GM12878 (cell line): Measurements from ENCODE around the gene NCAM1. TPM values are rescaled to one million over a fixed set of nuclear protein-coding genes. Genes with fewer than 3 reads are reported as not detected.

Experiments
- ATAC-seq: fragments of 200-7000 bp; cut with Tn5 transposase; 3 replicates; pipeline ENCODE4 v1.9.1; 2020; ENCODE audit warnings: mild to moderate bottlenecking, moderate library complexity
- BruUV-seq: library from RNA; stranded (reverse); fragments of 400-500 nt; replicated peaks from 2 replicates; lab custom pipeline; 2021; lab: Mats Ljungman, UMichigan
- CTCF ChIA-PET: fragments of 300-600 bp; sonication (Branson Sonifier 250); formaldehyde crosslinking; extraction: SDS; loops from one replicate; lab custom pipeline; 2021; ENCODE audit warnings: inconsistent platforms; lab: Yijun Ruan, JAX
- POLR2A ChIA-PET: fragments of 350-600 bp; formaldehyde crosslinking; extraction: SDS; loops from one replicate; lab custom pipeline; 2021; ENCODE audit warnings: inconsistent platforms; lab: Charles Lee
- RAD21 ChIA-PET: fragments of 300-600 bp; sonication (Branson Sonifier 250); formaldehyde crosslinking; loops from one replicate; lab custom pipeline; 2023; ENCODE audit warnings: antibody characterized with exemption; ENCODE audit not compliant: unreplicated experiment; lab: Charles Lee
- SMC1A ChIA-PET: fragments of 300-600 bp; sonication (Branson Sonifier 250); formaldehyde crosslinking; loops from one replicate; lab custom pipeline; 2023; ENCODE audit not compliant: unreplicated experiment, uncharacterized antibody; lab: Charles Lee
- DNase-seq: peaks from one replicate; pipeline ENCODE4 v3.0.0-alpha.2; 2011; ENCODE audit warnings: low read depth, low spot score
- FAIRE-seq: peaks from 3 replicates; lab custom pipeline; 2011; peaks lifted over from hg19 to GRCh38; lab: Jason Lieb, UNC
- H2AFZ ChIP-seq: 2 replicates; pipeline ENCODE4 v1.6.0; 2011; ENCODE audit warnings: low read depth, low read length, control low read depth; ENCODE audit not compliant: control insufficient read depth
- H3K27ac ChIP-seq: 2 replicates; pipeline ENCODE4 v1.5.1; 2011; ENCODE audit warnings: control low read depth; ENCODE audit not compliant: control insufficient read depth, insufficient read depth
- H3K27me3 ChIP-seq, 2 experiments: replicated peaks in 1 of 2; 2 replicates each; pipeline versions ENCODE4 v1.6.0 to v1.6.1; 2011; ENCODE audit warnings: low read length in 1 of 2; ENCODE audit not compliant: control insufficient read depth in 2 of 2, insufficient read depth in 2 of 2
- H3K36me3 ChIP-seq, 2 experiments: 2 replicates each; pipeline ENCODE4 v1.5.1; 2011; ENCODE audit warnings: low read length in 1 of 2; ENCODE audit not compliant: control insufficient read depth in 2 of 2, insufficient read depth in 2 of 2
- H3K4me1 ChIP-seq: 2 replicates; pipeline ENCODE4 v1.6.1; 2011; ENCODE audit warnings: mild to moderate bottlenecking, low read length, moderate library complexity, mixed read lengths; ENCODE audit not compliant: control insufficient read depth, insufficient read depth
- H3K4me2 ChIP-seq: 2 replicates; pipeline ENCODE4 v1.6.0; 2011; ENCODE audit warnings: control low read depth; ENCODE audit not compliant: control insufficient read depth, insufficient read depth
- H3K4me3 ChIP-seq: fragments of 200-600 bp; sonication (generic); 2 replicates; pipeline ENCODE4 v1.5.1; 2016
- H3K79me2 ChIP-seq: 2 replicates; pipeline ENCODE4 v1.6.0; 2011; ENCODE audit warnings: low read length; ENCODE audit not compliant: control insufficient read depth, insufficient read depth
- H3K9ac ChIP-seq: 2 replicates; pipeline ENCODE4 v1.8.0; 2011; ENCODE audit warnings: low read length, control low read depth, mixed read lengths; ENCODE audit not compliant: control insufficient read depth, insufficient read depth
- H3K9me3 ChIP-seq: replicated peaks from 3 replicates; pipeline ENCODE4 v1.5.1; 2011; ENCODE audit warnings: mild to moderate bottlenecking, low read length; ENCODE audit not compliant: control insufficient read depth, insufficient read depth
- H4K20me1 ChIP-seq: 2 replicates; pipeline ENCODE4 v1.6.0; 2011; ENCODE audit not compliant: control insufficient read depth, insufficient read depth
- CHD1 ChIP-seq: IDR thresholded peaks from 2 replicates; pipeline ENCODE4 v1.6.1; 2012; ENCODE audit warnings: low read depth, low read length, improper control_type of control experiment
- GATAD2B ChIP-seq: fragments of 450-650 bp; conservative IDR thresholded peaks from 2 replicates; pipeline ENCODE4 v1.6.1; 2017; ENCODE audit warnings: low read depth, mild to moderate bottlenecking, moderate library complexity
- JUNB ChIP-seq: IDR thresholded peaks from 2 replicates; pipeline ENCODE4 v1.6.1; 2016; ENCODE audit warnings: antibody characterized with exemption, mild to moderate bottlenecking
- KDM1A ChIP-seq: fragments of 200-600 bp; sonication (generic); IDR thresholded peaks from 2 replicates; pipeline ENCODE4 v1.6.1; 2016; ENCODE audit warnings: borderline replicate concordance
- MYB ChIP-seq: fragments of 150-350 bp; IDR thresholded peaks from 2 replicates; pipeline ENCODE4 v1.6.1; 2014; ENCODE audit warnings: mild to moderate bottlenecking, low read depth, low read length, borderline replicate concordance
- PAX8 ChIP-seq: fragments of 450-650 bp; IDR thresholded peaks from 2 replicates; pipeline ENCODE4 v1.6.1; 2017; ENCODE audit warnings: mild to moderate bottlenecking, moderate library complexity
- RFX5 ChIP-seq: IDR thresholded peaks from 2 replicates; pipeline ENCODE4 v1.6.1; 2011; ENCODE audit warnings: low read depth, low read length, improper control_type of control experiment
- SIX5 ChIP-seq: IDR thresholded peaks from 2 replicates; pipeline ENCODE4 v1.6.1; 2011; ENCODE audit warnings: mild to moderate bottlenecking, low read depth, low read length, moderate library complexity; ENCODE audit not compliant: severe bottlenecking
- WGBS: methylation state at CpG from one replicate; pipeline ENCODE4 v1.1.6; 2016; ENCODE audit warnings: low lambda C conversion rate; ENCODE audit not compliant: insufficient replicate concordance, insufficient coverage; ENCODE audit errors: missing lambda C conversion rate; 5-methylcytosine and 5-hydroxymethylcytosine counted together
- in situ Hi-C: fragments of 300-500 bp; cut with MboI; formaldehyde crosslinking; loops from 9 replicates; pipeline ENCODE4 v1.14.3; 2018; ENCODE audit warnings: mixed read lengths
- intact Hi-C: fragments of 100-400 bp; cut with micrococcal nuclease; formaldehyde crosslinking; loops from one replicate; pipeline ENCODE4 v1.14.2; 2022; ENCODE audit not compliant: unreplicated experiment
- polyA plus RNA-seq, 11 experiments: library from polyadenylated mRNA; depleted of rRNA in 4 of 11; unstranded in 6 of 11; stranded (reverse) in 5 of 11; fragments of >200 nt; fragmentation: Nextera tagmentation in 4 of 11; fragmentation: Illumina TruSeq in 1 of 11; extraction: Ambion mirVana in 4 of 11; extraction: Trizol in 1 of 11; gene quantifications; 1 replicate in 1 of 11; 2 replicates in 10 of 11; pipeline versions ENCODE4 v1.2.1 to v1.2.3, GENCODE V29; 2011 to 2016; ENCODE audit warnings: inconsistent platforms in 2 of 11, missing spikeins in 2 of 11, low read depth in 1 of 11
- total RNA-seq, 4 experiments: library from RNA; depleted of rRNA in 3 of 4; stranded (reverse); fragments of >200 nt in 3 of 4; fragmentation: Illumina TruSeq in 1 of 4; extraction: Trizol in 1 of 4; gene quantifications; 2 replicates each; pipeline versions ENCODE4 v1.2.1 to v1.2.3, GENCODE V29; 2013 to 2021
- TF ChIP-seq, protein P1 (sequence below): fragments of 450-650 bp; IDR thresholded peaks from 2 replicates; pipeline ENCODE4 v1.6.1; 2016; ENCODE audit warnings: mild to moderate bottlenecking, moderate library complexity, borderline replicate concordance
- TF ChIP-seq, protein P2 (sequence below): IDR thresholded peaks from 2 replicates; pipeline ENCODE4 v1.6.1; 2012; ENCODE audit warnings: mild to moderate bottlenecking, low read depth, low read length
- TF ChIP-seq, protein P3 (sequence below): fragments of 450-650 bp; formaldehyde crosslinking; IDR thresholded peaks from 2 replicates; pipeline ENCODE4 v1.4.0; 2020; ENCODE audit warnings: mild to moderate bottlenecking, moderate library complexity

Gene NCAM1
- total and polyA plus RNA-seq, 10 of the 15 experiments (the other 5 are each of a cell fraction or from before 2014, with no cell fraction given) = 0.10 to 0.23 (median 0.11) TPM; not detected in 7

DNA sequence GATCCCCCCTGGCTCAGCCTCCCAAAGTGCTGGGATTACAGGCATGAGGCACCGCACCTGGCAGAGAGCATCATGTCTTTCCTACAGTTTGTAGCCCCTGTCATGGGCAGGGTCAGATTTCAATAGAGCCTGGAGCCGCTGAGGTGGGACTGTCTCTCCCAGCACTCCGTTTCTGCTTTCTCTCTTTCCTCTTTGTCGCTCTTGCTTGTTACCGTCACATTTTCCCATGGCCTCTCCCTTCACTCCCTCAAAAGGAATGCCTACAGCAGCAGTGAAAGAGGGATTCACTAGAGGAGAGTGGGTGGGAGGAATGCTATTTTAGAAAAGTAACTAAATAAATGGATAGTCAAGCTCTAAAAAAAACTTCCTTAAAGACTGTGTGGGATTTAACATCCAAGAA, 216.5 kb downstream of the NCAM1 start:
- DNase-seq = no peak
- Histone ChIP-seq H3K4me1 (no peaks in the 10 kb centered on the region), H4K20me1 (no peaks in the 10 kb centered on the region), H3K9me3 (no peaks in the 10 kb centered on the region), H3K79me2 (no peaks in the 10 kb centered on the region), H3K36me3 (no peaks in the 10 kb centered on the region), H3K27me3 (peaks cover 0 to 9% of the 10 kb centered on the region in 2 experiments; a peak in 3 of 4 replicates), H3K9ac (no peak overlapping the region), H3K4me3 (no peak overlapping the region), H2AFZ (no peak overlapping the region), H3K4me2 (no peak overlapping the region), H3K27ac (no peak overlapping the region)
- RAD21 ChIA-PET = no interaction called here
- TF ChIP-seq, protein P1, sequence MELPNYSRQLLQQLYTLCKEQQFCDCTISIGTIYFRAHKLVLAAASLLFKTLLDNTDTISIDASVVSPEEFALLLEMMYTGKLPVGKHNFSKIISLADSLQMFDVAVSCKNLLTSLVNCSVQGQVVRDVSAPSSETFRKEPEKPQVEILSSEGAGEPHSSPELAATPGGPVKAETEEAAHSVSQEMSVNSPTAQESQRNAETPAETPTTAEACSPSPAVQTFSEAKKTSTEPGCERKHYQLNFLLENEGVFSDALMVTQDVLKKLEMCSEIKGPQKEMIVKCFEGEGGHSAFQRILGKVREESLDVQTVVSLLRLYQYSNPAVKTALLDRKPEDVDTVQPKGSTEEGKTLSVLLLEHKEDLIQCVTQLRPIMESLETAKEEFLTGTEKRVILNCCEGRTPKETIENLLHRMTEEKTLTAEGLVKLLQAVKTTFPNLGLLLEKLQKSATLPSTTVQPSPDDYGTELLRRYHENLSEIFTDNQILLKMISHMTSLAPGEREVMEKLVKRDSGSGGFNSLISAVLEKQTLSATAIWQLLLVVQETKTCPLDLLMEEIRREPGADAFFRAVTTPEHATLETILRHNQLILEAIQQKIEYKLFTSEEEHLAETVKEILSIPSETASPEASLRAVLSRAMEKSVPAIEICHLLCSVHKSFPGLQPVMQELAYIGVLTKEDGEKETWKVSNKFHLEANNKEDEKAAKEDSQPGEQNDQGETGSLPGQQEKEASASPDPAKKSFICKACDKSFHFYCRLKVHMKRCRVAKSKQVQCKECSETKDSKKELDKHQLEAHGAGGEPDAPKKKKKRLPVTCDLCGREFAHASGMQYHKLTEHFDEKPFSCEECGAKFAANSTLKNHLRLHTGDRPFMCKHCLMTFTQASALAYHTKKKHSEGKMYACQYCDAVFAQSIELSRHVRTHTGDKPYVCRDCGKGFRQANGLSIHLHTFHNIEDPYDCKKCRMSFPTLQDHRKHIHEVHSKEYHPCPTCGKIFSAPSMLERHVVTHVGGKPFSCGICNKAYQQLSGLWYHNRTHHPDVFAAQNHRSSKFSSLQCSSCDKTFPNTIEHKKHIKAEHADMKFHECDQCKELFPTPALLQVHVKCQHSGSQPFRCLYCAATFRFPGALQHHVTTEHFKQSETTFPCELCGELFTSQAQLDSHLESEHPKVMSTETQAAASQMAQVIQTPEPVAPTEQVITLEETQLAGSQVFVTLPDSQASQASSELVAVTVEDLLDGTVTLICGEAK = no peak
- TF ChIP-seq GATAD2B (no peak), MYB (no peak), CHD1 (no peak), JUNB (no peak), KDM1A (no peak), PAX8 (no peak), RFX5 (no peak), SIX5 (no peak)
- TF ChIP-seq, protein P2, sequence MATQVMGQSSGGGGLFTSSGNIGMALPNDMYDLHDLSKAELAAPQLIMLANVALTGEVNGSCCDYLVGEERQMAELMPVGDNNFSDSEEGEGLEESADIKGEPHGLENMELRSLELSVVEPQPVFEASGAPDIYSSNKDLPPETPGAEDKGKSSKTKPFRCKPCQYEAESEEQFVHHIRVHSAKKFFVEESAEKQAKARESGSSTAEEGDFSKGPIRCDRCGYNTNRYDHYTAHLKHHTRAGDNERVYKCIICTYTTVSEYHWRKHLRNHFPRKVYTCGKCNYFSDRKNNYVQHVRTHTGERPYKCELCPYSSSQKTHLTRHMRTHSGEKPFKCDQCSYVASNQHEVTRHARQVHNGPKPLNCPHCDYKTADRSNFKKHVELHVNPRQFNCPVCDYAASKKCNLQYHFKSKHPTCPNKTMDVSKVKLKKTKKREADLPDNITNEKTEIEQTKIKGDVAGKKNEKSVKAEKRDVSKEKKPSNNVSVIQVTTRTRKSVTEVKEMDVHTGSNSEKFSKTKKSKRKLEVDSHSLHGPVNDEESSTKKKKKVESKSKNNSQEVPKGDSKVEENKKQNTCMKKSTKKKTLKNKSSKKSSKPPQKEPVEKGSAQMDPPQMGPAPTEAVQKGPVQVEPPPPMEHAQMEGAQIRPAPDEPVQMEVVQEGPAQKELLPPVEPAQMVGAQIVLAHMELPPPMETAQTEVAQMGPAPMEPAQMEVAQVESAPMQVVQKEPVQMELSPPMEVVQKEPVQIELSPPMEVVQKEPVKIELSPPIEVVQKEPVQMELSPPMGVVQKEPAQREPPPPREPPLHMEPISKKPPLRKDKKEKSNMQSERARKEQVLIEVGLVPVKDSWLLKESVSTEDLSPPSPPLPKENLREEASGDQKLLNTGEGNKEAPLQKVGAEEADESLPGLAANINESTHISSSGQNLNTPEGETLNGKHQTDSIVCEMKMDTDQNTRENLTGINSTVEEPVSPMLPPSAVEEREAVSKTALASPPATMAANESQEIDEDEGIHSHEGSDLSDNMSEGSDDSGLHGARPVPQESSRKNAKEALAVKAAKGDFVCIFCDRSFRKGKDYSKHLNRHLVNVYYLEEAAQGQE = no peak
- TF ChIP-seq, protein P3, sequence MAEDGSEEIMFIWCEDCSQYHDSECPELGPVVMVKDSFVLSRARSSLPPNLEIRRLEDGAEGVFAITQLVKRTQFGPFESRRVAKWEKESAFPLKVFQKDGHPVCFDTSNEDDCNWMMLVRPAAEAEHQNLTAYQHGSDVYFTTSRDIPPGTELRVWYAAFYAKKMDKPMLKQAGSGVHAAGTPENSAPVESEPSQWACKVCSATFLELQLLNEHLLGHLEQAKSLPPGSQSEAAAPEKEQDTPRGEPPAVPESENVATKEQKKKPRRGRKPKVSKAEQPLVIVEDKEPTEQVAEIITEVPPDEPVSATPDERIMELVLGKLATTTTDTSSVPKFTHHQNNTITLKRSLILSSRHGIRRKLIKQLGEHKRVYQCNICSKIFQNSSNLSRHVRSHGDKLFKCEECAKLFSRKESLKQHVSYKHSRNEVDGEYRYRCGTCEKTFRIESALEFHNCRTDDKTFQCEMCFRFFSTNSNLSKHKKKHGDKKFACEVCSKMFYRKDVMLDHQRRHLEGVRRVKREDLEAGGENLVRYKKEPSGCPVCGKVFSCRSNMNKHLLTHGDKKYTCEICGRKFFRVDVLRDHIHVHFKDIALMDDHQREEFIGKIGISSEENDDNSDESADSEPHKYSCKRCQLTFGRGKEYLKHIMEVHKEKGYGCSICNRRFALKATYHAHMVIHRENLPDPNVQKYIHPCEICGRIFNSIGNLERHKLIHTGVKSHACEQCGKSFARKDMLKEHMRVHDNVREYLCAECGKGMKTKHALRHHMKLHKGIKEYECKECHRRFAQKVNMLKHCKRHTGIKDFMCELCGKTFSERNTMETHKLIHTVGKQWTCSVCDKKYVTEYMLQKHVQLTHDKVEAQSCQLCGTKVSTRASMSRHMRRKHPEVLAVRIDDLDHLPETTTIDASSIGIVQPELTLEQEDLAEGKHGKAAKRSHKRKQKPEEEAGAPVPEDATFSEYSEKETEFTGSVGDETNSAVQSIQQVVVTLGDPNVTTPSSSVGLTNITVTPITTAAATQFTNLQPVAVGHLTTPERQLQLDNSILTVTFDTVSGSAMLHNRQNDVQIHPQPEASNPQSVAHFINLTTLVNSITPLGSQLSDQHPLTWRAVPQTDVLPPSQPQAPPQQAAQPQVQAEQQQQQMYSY = no peak
- SMC1A ChIA-PET = no interaction called here
- 5% methylated on average over 4 of the region's 5 CpGs for WGBS
- FAIRE-seq = no peak
- intact Hi-C loops (no loop called here), in situ Hi-C loops (no loop called here)
- CTCF ChIA-PET = no interaction called here
- POLR2A ChIA-PET = no interaction called here
- no peak for ATAC-seq
- no TSS peak for BruUV-seq
